Activated naive CD8-positive, alpha-beta T cell treated with anti-CD3 and anti-CD28 coated beads, Interleukin-2, amount 50 U/mL, for 16 hours (primary cell): ENCODE measurements around the gene NOX1.

Experiments
- DNase-seq: peaks from one replicate; pipeline ENCODE4 v3.0.0-alpha.2; 2020; ENCODE audit warnings: low read depth, low spot score

Gene NOX1

DNA sequence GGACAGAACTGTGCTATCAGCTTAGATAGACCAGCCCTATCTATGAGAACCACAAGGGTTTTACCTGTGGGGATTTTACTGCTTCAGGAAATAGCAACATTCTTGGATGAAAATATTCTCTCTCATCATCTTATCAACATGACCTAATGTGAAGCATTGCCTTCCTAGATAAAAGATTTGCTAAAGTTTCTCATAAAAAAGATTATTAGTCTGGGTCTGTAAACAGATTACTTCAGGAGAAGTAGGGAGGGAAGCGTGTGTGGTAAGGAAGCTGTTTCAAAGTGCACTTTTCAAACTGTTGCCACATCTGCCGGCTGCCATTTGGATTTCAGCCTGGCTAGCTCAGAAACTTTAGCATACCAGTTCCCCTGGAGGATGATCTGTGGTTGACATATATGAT is at the start of gene NOX1:
TSS of gene NOX1 (minus strand) at position 35 of the 400 bp plus-strand sequence. CDS start 220 bp downstream, outside the sequence.
- no peak for DNase-seq

DNA sequence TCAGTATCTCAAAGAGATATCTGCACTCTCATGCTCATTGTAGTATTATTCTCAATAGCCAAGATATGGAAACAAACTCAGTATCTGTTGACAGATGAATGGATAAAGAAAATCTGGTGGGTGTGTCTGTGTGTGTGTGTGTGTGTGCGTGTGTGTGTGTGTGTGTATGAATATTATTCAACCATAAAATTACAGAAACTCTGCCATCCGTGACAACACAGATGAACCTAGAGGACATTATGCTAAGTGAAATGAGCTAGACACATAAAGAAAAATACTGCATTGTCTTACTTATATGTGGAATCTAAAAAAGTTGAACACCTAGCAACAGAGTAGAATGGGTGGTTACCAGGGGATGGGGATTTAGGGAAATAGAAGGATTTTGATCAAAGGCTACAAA is 41.4 kb upstream of the NOX1 start:
- DNase-seq = no peak

DNA sequence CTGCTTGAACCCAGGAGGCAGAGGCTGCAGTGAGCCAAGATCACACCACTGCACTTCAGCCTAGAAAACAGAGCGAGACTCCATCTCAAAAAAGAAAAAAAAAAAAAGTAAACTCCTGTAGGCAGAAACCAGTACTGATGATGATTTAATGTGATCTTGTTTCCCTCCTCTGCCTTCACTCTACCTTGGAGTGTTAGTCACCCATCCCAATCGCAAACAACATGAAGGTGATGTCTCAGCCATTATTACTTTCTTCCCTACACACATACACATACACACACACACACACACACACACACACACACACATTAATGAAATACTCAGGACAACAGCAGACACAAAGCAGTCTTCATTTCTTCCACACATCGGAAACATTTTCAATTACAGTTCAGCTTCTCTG is 39.0 kb upstream of the NOX1 start:
- DNase-seq = no peak

- DNase-seq = no peak
Measured at GRCh38 chrX:100911731-100912130, 37.6 kb upstream of the NOX1 start.

DNA sequence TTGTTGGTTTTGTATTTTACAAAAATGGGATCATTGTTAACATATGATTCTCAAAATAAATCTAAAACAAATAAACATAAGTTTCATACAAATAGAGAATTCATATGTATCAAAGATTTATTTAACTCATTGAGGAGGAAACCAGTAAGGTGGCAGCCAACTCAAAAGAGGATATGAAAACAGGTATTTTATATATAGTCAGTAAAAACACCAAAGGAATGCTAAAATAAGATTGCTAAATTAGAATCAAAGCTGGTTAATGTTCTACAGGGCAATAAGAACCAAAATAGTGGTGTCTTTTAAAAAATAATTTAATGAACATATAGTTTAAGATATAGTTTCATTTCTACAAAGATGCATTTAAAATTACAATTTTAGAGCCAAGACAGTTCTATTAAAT is 31.5 kb upstream of the NOX1 start:
- no peak for DNase-seq

GRCh38 chrX:100904433-100904832 is 30.3 kb upstream of the NOX1 start:
- no peak for DNase-seq

DNA sequence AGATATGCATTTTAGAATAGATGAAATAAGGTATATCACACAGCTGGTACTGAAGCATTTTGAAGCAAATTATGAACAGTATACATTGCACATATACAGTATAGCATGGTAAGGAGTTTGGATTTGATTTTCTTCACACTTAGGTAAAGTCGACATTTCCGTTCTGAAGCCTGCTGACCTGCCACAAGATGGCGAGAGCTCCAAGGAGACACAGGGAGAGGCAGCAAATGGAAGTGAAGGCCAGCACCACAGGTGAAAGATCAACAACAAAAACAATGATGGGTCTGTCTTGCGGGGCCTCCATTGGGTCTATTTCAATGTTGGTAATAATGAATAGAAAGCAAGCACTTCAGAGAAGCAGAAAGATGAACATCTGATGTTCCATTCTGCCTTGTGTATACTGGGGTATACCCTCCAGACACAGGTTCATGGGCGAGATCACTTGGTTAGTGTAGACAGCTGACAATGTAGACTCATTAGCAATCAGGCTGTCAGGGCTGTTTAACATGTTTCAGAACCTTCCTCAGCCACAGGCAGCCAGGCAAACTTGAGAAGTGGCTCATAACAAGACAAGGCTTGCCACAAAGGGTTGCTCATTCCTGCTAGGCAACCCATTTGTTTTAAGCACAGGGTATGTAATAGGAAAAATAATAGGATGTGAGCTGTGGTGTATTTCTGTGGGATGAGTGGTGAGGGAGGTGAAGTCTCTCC is 21.4 kb upstream of the NOX1 start:
- no peak for DNase-seq

DNA sequence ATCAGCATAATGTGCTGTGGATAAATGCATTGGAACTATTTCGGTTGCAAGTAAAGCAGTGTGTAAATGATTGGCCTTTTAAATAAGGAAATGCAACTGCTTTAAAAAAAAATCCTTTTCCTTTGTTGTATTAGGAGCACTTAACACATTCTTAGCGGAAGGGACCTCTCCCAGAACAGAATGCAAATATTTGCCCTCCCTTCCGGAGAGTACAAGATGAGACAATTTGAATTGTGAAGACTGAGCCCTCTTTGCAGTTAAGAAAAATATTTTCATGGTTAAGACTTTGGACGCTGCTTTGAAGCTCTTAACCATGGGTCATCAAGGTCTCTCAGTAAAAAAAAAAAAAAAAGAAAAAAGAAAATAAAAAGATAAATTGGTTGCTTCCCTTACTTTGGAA is 9.5 kb upstream of the NOX1 start:
- DNase-seq = no peak

DNA sequence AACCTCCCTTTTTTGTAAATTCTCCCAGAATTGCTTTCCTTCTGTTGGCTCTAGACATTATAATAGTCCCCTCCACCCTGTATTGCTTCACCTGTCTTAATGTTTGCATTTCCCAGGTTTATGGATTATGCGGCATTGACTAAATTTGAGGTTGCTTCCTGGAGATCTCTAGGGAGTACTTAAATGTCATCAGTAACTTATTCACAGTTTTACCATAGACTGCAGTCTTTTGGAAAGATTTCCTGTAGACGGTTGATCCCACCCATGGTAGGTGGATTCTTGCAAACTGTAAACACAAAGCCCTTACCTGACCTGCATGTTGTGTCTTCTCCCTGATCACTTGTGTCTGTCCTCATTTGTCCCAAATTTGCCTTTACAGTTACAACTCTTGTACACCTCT is 6.2 kb upstream of the NOX1 start:
- no peak for DNase-seq

- no peak for DNase-seq
Measured at GRCh38 chrX:100871594-100872560, 2.3 kb downstream of the NOX1 start.

GRCh38 chrX:100870527-100870926 is 3.6 kb downstream of the NOX1 start:
- no peak for DNase-seq

- no peak for DNase-seq
Measured at GRCh38 chrX:100868273-100868672, 5.9 kb downstream of the NOX1 start.

DNA sequence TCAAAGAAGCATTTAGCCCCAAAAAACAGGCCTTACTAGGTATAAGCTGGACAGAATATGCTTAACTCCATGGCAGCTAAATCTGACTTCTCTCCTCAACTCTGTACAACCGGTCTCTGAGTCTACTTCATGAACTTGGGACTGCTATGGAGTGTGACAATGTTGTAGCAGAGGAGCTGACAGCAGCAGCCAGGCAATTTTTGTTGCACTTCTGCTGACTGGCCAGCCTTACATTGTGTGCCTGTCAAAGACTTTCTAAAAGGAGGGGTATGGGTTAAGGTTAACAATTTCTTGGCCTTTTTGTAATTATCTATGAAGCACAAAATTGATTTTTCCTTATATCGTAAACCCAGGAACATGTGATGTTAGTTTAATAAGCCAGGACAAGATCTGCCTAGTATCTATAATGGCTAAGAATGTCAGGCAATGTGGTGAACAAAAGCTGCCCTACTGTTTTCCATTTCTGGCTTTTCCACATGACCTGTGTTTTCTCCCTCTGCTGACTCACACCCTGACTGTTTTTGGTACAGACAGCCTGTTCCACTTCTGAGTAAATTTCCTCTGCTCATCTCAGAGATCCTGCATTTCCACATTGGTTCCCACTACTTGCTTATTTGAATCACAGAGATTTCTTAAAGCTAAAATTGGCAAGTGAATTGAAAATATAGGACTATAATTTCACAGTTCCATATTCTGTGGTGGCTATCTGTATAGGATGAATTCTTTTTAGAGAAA is 9.3 kb downstream of the NOX1 start:
- DNase-seq = no peak

DNA sequence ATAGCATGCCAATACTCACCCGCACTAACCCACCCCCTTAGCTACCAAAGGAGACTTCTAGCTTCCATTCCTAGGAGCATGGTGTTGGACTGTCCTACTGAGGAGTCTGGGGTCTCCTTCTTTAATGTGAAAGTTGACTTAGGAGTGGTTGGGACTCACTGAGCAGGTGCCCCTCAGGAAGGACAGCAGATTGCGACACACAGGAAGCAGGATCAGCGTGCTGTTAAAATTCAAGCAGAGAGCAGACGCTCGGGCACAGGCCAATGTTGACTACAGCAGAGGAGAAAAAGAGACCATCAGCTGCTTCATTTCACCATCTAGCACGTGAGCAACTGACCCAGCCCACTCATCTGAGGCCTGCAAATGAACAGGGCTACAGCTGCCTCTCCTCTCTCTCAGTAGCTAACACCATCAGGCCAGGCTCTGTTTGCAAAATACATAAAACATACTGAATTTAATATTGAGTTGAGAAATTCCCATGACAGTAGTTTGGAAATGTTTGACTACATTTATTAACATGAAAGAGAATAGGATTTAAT is 10.8 kb downstream of the NOX1 start:
- no peak for DNase-seq

DNA sequence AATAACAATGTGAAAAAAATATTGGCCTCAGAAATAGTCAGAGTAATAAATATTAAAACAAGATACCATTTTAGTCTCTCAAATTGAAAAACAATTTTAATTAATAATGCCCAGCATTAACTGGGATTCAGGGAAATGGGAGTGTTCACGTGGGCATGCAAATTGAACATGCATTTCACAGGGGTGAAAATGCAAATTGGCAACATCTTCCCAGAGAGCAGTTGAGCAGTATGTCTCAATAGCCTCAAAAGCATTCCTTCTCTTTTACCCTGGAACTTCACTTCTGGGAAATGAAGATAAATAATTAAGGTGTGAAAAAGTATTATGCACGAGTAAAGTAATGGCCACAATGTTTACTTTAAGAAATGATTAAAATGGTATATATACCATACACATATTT is 21.3 kb downstream of the NOX1 start:
- no peak for DNase-seq

- no peak for DNase-seq
Measured at GRCh38 chrX:100850317-100850716, 23.8 kb downstream of the NOX1 start.

DNA sequence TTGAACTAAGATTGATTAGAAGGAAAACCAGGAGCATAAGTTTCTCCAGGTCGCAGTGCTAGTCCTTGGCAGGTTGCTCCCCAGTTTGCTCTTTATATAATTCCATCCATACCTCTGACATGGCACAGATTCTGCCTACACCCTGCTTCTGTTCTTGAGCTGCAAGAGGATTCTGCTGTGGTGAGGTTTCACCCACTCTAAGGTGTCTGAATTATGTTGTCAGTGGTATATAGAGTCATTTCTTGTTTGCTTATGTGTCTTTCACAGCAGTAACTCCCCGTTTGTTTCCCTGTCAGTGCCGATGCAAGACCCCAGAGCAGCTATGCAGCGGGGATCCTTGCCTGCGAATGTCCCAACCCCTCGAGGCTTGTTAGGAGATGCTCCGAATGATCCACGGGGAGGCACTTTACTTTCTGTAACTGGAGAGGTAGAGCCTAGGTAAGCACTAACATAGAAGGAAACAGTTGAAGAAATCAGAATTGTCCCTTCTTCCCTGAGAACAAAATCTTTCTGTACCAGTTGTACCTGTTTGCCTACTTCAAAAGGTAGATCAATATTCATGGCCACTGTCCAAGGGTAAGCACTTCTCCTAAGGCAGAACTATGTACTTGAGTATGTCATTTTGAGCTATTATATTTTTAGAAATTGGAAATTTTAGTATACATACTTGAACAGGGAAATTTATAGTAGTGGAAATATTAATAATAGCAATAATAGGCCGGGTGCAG is 42.8 kb downstream of the NOX1 start:
- no peak for DNase-seq

GRCh38 chrX:100830547-100830946 is 43.6 kb downstream of the NOX1 start:
- no peak for DNase-seq

DNA sequence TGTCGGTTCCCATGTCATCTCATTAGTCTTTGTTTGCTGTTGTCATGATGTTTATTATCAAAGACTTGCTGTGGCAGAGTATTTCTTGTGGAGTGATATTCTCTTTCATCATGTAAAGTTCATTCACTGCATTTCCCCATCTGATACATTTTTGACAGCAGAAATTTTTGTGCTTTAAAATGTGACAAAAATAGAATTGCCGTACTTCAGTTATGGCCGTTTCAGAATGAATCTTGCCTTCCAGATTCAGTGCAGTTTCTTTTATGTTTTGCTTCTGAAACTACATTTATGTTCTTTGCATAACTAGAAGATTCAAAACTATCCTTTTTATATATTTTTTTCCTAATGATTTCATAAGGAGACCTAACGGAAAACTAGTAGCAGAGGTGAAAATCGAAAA is 44.0 kb downstream of the NOX1 start:
- no peak for DNase-seq

- no peak for DNase-seq
Measured at GRCh38 chrX:100829730-100830129, 44.4 kb downstream of the NOX1 start.
